K562 (cell line): Measurements from ENCODE around the gene HLA-E. TPM values are rescaled to one million over a fixed set of nuclear protein-coding genes. Genes with fewer than 3 reads are reported as not detected.

Source experiments
- CBX5 ChIP-seq: IDR thresholded peaks from 2 replicates; pipeline ENCODE4 v1.6.1; 2014; ENCODE audit warnings: low read depth, borderline replicate concordance
- DIDO1 ChIP-seq: fragments of 450-650 bp; IDR thresholded peaks from 2 replicates; pipeline ENCODE4 v1.6.1; 2016; ENCODE audit warnings: low read depth, missing biosample characterization, missing genetic modification characterization
- ELK3 ChIP-seq: fragments of 450-650 bp; formaldehyde crosslinking; IDR thresholded peaks from 2 replicates; pipeline ENCODE4 v1.4.0; 2020; ENCODE audit warnings: mild to moderate bottlenecking
- NELFE ChIP-seq: IDR thresholded peaks from 2 replicates; pipeline ENCODE4 v1.6.1; 2011; ENCODE audit warnings: mild to moderate bottlenecking; ENCODE audit not compliant: insufficient read depth, insufficient read length
- NFATC3 ChIP-seq: fragments of 450-650 bp; IDR thresholded peaks from 2 replicates; pipeline ENCODE4 v1.6.1; 2017; ENCODE audit warnings: mild to moderate bottlenecking
- NR3C1 ChIP-seq: sonication (generic); formaldehyde crosslinking; IDR thresholded peaks from 2 replicates; pipeline ENCODE4 v1.8.1; 2022; ENCODE audit warnings: missing genetic modification reagents
- PRMT5 ChIP-seq: sonication (generic); formaldehyde crosslinking; IDR thresholded peaks from 2 replicates; pipeline ENCODE4 v1.5.0; 2020; ENCODE audit warnings: missing genetic modification reagents
- TRIM25 ChIP-seq: fragments of 450-650 bp; IDR thresholded peaks from 2 replicates; pipeline ENCODE4 v1.7.0; 2016; ENCODE audit warnings: borderline replicate concordance
- ZBTB26 ChIP-seq: fragments of 450-650 bp; formaldehyde crosslinking; IDR thresholded peaks from 2 replicates; pipeline ENCODE4 v1.4.0; 2022; ENCODE audit warnings: missing genetic modification characterization
- ZBTB33 ChIP-seq: sonication (generic); formaldehyde crosslinking; IDR thresholded peaks from 2 replicates; pipeline ENCODE4 v1.8.1; 2023; ENCODE audit warnings: mild to moderate bottlenecking, missing genetic modification reagents
- ZC3H11A ChIP-seq: IDR thresholded peaks from 2 replicates; pipeline ENCODE4 v1.6.1; 2012; ENCODE audit warnings: low read depth, low read length, improper control_type of control experiment
- ZNF184 ChIP-seq: sonication (generic); formaldehyde crosslinking; IDR thresholded peaks from 2 replicates; pipeline ENCODE4 v1.5.0; 2020; ENCODE audit warnings: missing genetic modification reagents
- ZNF609 ChIP-seq: sonication (generic); formaldehyde crosslinking; IDR thresholded peaks from 2 replicates; pipeline ENCODE4 v1.8.1; 2023; ENCODE audit warnings: missing genetic modification reagents, mild to moderate bottlenecking, borderline replicate concordance
- ZNF655 ChIP-seq: fragments of 250-450 bp; sonication (Bioruptor Pico); IDR thresholded peaks from 2 replicates; pipeline ENCODE4 v1.5.0; 2021
- polyA plus RNA-seq, 8 experiments: library from polyadenylated mRNA; depleted of rRNA in 4 of 8; stranded (reverse) in 5 of 8; unstranded in 3 of 8; fragments of >200 nt; fragmentation: Nextera tagmentation in 2 of 8; fragmentation: Illumina TruSeq in 1 of 8; extraction: Ambion mirVana in 2 of 8; extraction: Trizol in 1 of 8; gene quantifications; 2 replicates each; pipeline versions ENCODE4 v1.2.1 to v1.2.3, GENCODE V29; 2011 to 2014; ENCODE audit warnings: inconsistent platforms in 1 of 8, missing spikeins in 1 of 8
- total RNA-seq, 7 experiments: library from RNA; depleted of rRNA in 6 of 7; stranded (reverse); fragments of >200 nt in 6 of 7; fragmentation: Illumina TruSeq in 2 of 7; extraction: Trizol in 2 of 7; gene quantifications; 2 replicates each; pipeline versions ENCODE4 v1.2.1 to v1.2.3, GENCODE V29; 2011 to 2021; ENCODE audit warnings: low replicate concordance in 1 of 7

HLA-E gene
- total and polyA plus RNA-seq, 9 of the 15 experiments (the other 6 are each of a cell fraction or from before 2014, with no cell fraction given), result 3.2 to 39.9 (median 26.8) TPM

- TF ChIP-seq ZNF609 (CRISPR knock-in tag) (no peak), CBX5 (no peak), NFATC3 (no peak), ELK3 (CRISPR knock-in tag) (no peak), ZBTB33 (CRISPR knock-in tag) (no peak; the same call in none of the 2 replicates), DIDO1 (tag) (no peak), NR3C1 (CRISPR knock-in tag) (no peak), TRIM25 (no peak), ZBTB26 (CRISPR knock-in tag) (no peak), PRMT5 (CRISPR knock-in tag) (no peak), ZC3H11A (0 out of 2 replicates have a peak, but pooled peaks have one; percentile 12), ZNF655 (CRISPR knock-in tag) (no peak), NELFE (no peak), ZNF184 (CRISPR knock-in tag) (no peak)
Measured at GRCh38 chr6:30515944-30516753, 26.8 kb downstream of the HLA-E start (continued).
